SK-N-SH (cell line): ENCODE measurements around the gene PA2G4. TPM values are rescaled to one million over a fixed set of nuclear protein-coding genes. Genes with fewer than 3 reads are reported as not detected.

Experiments used
- CTCF ChIA-PET: fragments of 300-600, 350-600 bp; formaldehyde crosslinking; extraction: SDS; loops from one replicate; lab custom pipeline; 2021; lab: Yijun Ruan, JAX
- POLR2A ChIA-PET: fragments of 350-600 bp; sonication (Branson Sonifier 250); formaldehyde crosslinking; extraction: SDS; loops from one replicate; lab custom pipeline; 2020; ENCODE audit warnings: antibody characterized with exemption, inconsistent platforms; lab: Yijun Ruan, JAX
- DNase-seq: peaks from one replicate; pipeline ENCODE4 v3.0.0; 2012
- H2AFZ ChIP-seq: fragments of 200-600 bp; sonication (generic); 2 replicates; pipeline ENCODE4 v1.8.1; 2016; ENCODE audit warnings: antibody characterized with exemption, mild to moderate bottlenecking, low read depth
- H3F3A ChIP-seq: fragments of 200-600 bp; sonication (generic); replicated peaks from 2 replicates; pipeline ENCODE3; 2016; ENCODE audit warnings: antibody characterized with exemption, mild to moderate bottlenecking; ENCODE audit not compliant: insufficient read depth
- H3K27ac ChIP-seq, 2 experiments: fragments of 200-500 bp in 1 of 2; fragments of 200-600 bp in 1 of 2; sonication (Bioruptor generic) in 1 of 2; sonication (generic), shearing (Covaris generic) in 1 of 2; 2 replicates each; pipeline versions ENCODE4 v1.5.1 to v1.6.1; 2014 to 2016; ENCODE audit warnings: low read depth in 2 of 2, inconsistent platforms in 1 of 2, low read length in 1 of 2, mild to moderate bottlenecking in 1 of 2, mixed read lengths in 1 of 2
- H3K27me3 ChIP-seq: fragments of 200-600 bp; sonication (generic), shearing (Covaris generic); 2 replicates; pipeline ENCODE4 v1.6.1; 2016; ENCODE audit warnings: mixed run types; ENCODE audit not compliant: insufficient read depth
- H3K36me3 ChIP-seq, 2 experiments: fragments of 200-500 bp in 1 of 2; fragments of 200-600 bp in 1 of 2; sonication (Bioruptor generic) in 1 of 2; sonication (generic) in 1 of 2; replicated peaks in 1 of 2; 2 replicates each; pipeline versions ENCODE3 to v1.5.1; 2014 to 2016; ENCODE audit warnings: low read length in 1 of 2, mild to moderate bottlenecking in 1 of 2; ENCODE audit not compliant: insufficient read depth in 2 of 2, control insufficient read depth in 1 of 2
- H3K4me1 ChIP-seq, 2 experiments: fragments of 200-500 bp in 1 of 2; fragments of 200-600 bp in 1 of 2; sonication (Bioruptor generic) in 1 of 2; sonication (generic), shearing (Covaris generic) in 1 of 2; 2 replicates each; pipeline versions ENCODE4 v1.5.1 to v1.6.1; 2014 to 2016; ENCODE audit warnings: low read depth in 1 of 2, low read length in 1 of 2, mixed run types in 1 of 2; ENCODE audit not compliant: insufficient read depth in 2 of 2, control insufficient read depth in 1 of 2
- H3K4me2 ChIP-seq: fragments of 200-600 bp; sonication (generic), shearing (Covaris generic); 2 replicates; pipeline ENCODE4 v1.6.1; 2017; ENCODE audit warnings: mixed run types
- H3K4me3 ChIP-seq, 2 experiments: fragments of 200-500 bp in 1 of 2; fragments of 200-600 bp in 1 of 2; sonication (Bioruptor generic) in 1 of 2; sonication (generic), shearing (Covaris generic) in 1 of 2; 2 replicates each; pipeline versions ENCODE4 v1.5.1 to v1.8.1; 2014 to 2016; ENCODE audit warnings: low read depth in 2 of 2, inconsistent platforms in 1 of 2, low read length in 1 of 2, mild to moderate bottlenecking in 1 of 2, mixed read lengths in 1 of 2, moderate library complexity in 1 of 2
- H3K79me2 ChIP-seq: fragments of 200-600 bp; sonication (generic); 2 replicates; pipeline ENCODE4 v1.8.1; 2017; ENCODE audit warnings: mild to moderate bottlenecking; ENCODE audit not compliant: insufficient read depth
- H3K9ac ChIP-seq: fragments of 200-600 bp; sonication (generic); 2 replicates; pipeline ENCODE4 v1.6.1; 2017; ENCODE audit warnings: mixed run types
- H3K9me2 ChIP-seq: fragments of 200-600 bp; sonication (generic); 2 replicates; pipeline ENCODE4 v1.6.1; 2017; ENCODE audit warnings: mixed run types
- H3K9me3 ChIP-seq: fragments of 200-600 bp; sonication (generic); 2 replicates; pipeline ENCODE4 v1.6.1; 2017; ENCODE audit warnings: mixed run types, mild to moderate bottlenecking, moderate library complexity
- H4K20me1 ChIP-seq: fragments of 200-600 bp; sonication (generic); 2 replicates; pipeline ENCODE4 v1.6.1; 2017; ENCODE audit warnings: mild to moderate bottlenecking, mixed run types; ENCODE audit not compliant: insufficient read depth
- ELF1 ChIP-seq: IDR thresholded peaks from 2 replicates; pipeline ENCODE4 v1.4.0; 2012
- FOSL2 ChIP-seq: IDR thresholded peaks from 2 replicates; pipeline ENCODE4 v1.4.0; 2012; ENCODE audit warnings: low read depth, mild to moderate bottlenecking, moderate library complexity, borderline replicate concordance
- FOXM1 ChIP-seq: IDR thresholded peaks from 2 replicates; pipeline ENCODE4 v1.4.0; 2012; ENCODE audit warnings: low read depth, mild to moderate bottlenecking
- MEF2A ChIP-seq: IDR thresholded peaks from 2 replicates; pipeline ENCODE4 v1.4.0; 2012; ENCODE audit warnings: low read depth, borderline replicate concordance
- MXI1 ChIP-seq: IDR thresholded peaks from 2 replicates; pipeline ENCODE4 v1.6.1; 2012; ENCODE audit warnings: mild to moderate bottlenecking, low read depth, low read length, improper control_type of control experiment
- POLR2AphosphoS5 ChIP-seq: IDR thresholded peaks from 2 replicates; pipeline ENCODE4 v1.6.1; 2012; ENCODE audit warnings: low read depth, low read length
- RCOR1 ChIP-seq: fragments of 150-350 bp; IDR thresholded peaks from 2 replicates; pipeline ENCODE4 v1.6.1; 2017; ENCODE audit warnings: antibody characterized with exemption, low read length
- SIN3A ChIP-seq: IDR thresholded peaks from 2 replicates; pipeline ENCODE4 v1.6.1; 2012; ENCODE audit warnings: low read depth, mild to moderate bottlenecking, low read length, moderate library complexity, borderline replicate concordance
- TEAD4 ChIP-seq: IDR thresholded peaks from 2 replicates; pipeline ENCODE4 v1.4.0; 2012; ENCODE audit warnings: mild to moderate bottlenecking, borderline replicate concordance; ENCODE audit not compliant: insufficient read depth
- WGBS: methylation state at CpG from one replicate; pipeline ENCODE4 v1.1.6; 2017; ENCODE audit warnings: low lambda C conversion rate; 5-methylcytosine and 5-hydroxymethylcytosine counted together
- polyA plus RNA-seq, 3 experiments: library from polyadenylated mRNA; depleted of rRNA; stranded (reverse); fragments of >200 nt; gene quantifications; 2 replicates each; pipeline ENCODE4 v1.2.3, GENCODE V29; 2012
- TF ChIP-seq, protein P1 (sequence below): IDR thresholded peaks from 2 replicates; pipeline ENCODE4 v1.4.0; 2012; ENCODE audit warnings: low read depth
- TF ChIP-seq, protein P2 (sequence below): IDR thresholded peaks from 2 replicates; pipeline ENCODE4 v1.4.0; 2012; ENCODE audit warnings: low read depth, borderline replicate concordance
- TF ChIP-seq, protein P3 (sequence below): IDR thresholded peaks from 2 replicates; pipeline ENCODE4 v1.6.1; 2012; ENCODE audit warnings: mild to moderate bottlenecking, low read depth, low read length, moderate library complexity
- TF ChIP-seq, protein P4 (sequence below): IDR thresholded peaks from 2 replicates; pipeline ENCODE4; 2012
- TF ChIP-seq, protein P5 (sequence below): IDR thresholded peaks from 2 replicates; pipeline ENCODE4 v1.4.0; 2012; ENCODE audit warnings: low read depth, borderline replicate concordance

PA2G4 gene
- polyA plus RNA-seq, 1 of the 3 experiments (the other 2 are of a cell fraction), result 207 TPM

DNA sequence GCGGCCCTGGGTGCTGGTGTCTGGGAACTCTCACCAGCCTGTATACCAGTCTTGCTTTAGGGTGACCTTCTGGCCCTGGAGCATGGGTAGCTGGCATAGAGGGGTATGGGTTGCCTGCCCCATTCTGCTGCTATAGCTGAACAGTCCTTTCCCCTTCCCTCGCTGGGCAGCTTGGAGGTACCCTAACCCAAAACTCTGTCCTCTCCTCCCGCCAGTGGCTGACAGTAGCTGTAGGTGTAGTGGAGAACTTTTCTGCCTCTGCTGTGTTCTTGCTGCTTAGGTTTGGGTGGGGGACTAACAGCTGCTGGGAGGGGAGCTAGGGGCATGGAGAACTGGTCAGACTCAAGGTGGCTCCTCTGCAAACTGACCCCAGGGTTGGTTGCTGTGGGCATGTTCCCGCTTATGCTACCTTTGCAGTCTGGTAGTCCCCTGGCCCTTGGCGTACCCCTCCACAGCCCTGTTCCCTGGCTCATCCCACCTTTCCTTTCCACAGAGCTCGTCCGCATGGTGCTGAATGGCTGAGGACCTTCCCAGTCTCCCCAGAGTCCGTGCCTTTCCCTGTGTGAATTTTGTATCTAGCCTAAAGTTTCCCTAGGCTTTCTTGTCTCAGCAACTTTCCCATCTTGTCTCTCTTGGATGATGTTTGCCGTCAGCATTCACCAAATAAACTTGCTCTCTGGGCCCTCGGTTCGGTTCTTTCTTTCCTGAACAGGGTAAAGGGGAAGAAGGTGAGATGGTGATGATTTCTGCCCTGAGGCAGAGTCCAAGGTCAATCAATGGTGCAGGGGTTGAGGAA, 56.7 kb downstream of the PA2G4 start:
- Histone ChIP-seq H3K9me3 (no peaks in the 10 kb centered on the region), H2AFZ (no peak overlapping the region), H3K36me3 (peaks cover 52 to 54% of the 10 kb centered on the region in 2 experiments), H3F3A (peaks cover 66% of the 10 kb centered on the region), H3K4me2 (peak overlapping the region; percentile 97), H3K79me2 (peaks cover 53% of the 10 kb centered on the region), H3K9ac (peak overlapping the region; percentile 94), H3K27me3 (no peaks in the 10 kb centered on the region), H3K4me3 (peak overlapping the region; percentile 82 to 87), H4K20me1 (peaks cover 42% of the 10 kb centered on the region), H3K9me2 (no peaks in the 10 kb centered on the region), H3K4me1 (peaks cover 23 to 28% of the 10 kb centered on the region in 2 experiments; a peak in 3 of 4 replicates), H3K27ac (peak overlapping the region; percentile 1 to 82; a peak in 3 of 4 replicates)
- POLR2A ChIA-PET, result interaction anchor here (0.6 to 2.1 kb wide), 7 partner anchors 9 to 103 kb away, joined by 3 to 12 read pairs (median 3); partner anchors contain the start of genes ESYT1 and ZC3H10
- 98% methylated on average over 11 of the region's 11 CpGs for WGBS
- TF ChIP-seq, protein P1, sequence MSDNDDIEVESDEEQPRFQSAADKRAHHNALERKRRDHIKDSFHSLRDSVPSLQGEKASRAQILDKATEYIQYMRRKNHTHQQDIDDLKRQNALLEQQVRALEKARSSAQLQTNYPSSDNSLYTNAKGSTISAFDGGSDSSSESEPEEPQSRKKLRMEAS, result no peak
- TF ChIP-seq SIN3A (no peak), TEAD4 (no peak), ELF1 (no peak), FOXM1 (no peak), RCOR1 (no peak), POLR2AphosphoS5 (no peak; the same call in 1 of the 2 replicates), MXI1 (no peak), FOSL2 (no peak), MEF2A (no peak)
- TF ChIP-seq, protein P2, sequence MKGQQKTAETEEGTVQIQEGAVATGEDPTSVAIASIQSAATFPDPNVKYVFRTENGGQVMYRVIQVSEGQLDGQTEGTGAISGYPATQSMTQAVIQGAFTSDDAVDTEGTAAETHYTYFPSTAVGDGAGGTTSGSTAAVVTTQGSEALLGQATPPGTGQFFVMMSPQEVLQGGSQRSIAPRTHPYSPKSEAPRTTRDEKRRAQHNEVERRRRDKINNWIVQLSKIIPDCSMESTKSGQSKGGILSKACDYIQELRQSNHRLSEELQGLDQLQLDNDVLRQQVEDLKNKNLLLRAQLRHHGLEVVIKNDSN, result no peak
- TF ChIP-seq, protein P3, sequence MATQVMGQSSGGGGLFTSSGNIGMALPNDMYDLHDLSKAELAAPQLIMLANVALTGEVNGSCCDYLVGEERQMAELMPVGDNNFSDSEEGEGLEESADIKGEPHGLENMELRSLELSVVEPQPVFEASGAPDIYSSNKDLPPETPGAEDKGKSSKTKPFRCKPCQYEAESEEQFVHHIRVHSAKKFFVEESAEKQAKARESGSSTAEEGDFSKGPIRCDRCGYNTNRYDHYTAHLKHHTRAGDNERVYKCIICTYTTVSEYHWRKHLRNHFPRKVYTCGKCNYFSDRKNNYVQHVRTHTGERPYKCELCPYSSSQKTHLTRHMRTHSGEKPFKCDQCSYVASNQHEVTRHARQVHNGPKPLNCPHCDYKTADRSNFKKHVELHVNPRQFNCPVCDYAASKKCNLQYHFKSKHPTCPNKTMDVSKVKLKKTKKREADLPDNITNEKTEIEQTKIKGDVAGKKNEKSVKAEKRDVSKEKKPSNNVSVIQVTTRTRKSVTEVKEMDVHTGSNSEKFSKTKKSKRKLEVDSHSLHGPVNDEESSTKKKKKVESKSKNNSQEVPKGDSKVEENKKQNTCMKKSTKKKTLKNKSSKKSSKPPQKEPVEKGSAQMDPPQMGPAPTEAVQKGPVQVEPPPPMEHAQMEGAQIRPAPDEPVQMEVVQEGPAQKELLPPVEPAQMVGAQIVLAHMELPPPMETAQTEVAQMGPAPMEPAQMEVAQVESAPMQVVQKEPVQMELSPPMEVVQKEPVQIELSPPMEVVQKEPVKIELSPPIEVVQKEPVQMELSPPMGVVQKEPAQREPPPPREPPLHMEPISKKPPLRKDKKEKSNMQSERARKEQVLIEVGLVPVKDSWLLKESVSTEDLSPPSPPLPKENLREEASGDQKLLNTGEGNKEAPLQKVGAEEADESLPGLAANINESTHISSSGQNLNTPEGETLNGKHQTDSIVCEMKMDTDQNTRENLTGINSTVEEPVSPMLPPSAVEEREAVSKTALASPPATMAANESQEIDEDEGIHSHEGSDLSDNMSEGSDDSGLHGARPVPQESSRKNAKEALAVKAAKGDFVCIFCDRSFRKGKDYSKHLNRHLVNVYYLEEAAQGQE, result no peak
- TF ChIP-seq, protein P4, sequence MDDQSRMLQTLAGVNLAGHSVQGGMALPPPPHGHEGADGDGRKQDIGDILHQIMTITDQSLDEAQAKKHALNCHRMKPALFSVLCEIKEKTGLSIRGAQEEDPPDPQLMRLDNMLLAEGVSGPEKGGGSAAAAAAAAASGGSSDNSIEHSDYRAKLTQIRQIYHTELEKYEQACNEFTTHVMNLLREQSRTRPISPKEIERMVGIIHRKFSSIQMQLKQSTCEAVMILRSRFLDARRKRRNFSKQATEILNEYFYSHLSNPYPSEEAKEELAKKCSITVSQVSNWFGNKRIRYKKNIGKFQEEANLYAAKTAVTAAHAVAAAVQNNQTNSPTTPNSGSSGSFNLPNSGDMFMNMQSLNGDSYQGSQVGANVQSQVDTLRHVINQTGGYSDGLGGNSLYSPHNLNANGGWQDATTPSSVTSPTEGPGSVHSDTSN, result no peak
- TF ChIP-seq, protein P5, sequence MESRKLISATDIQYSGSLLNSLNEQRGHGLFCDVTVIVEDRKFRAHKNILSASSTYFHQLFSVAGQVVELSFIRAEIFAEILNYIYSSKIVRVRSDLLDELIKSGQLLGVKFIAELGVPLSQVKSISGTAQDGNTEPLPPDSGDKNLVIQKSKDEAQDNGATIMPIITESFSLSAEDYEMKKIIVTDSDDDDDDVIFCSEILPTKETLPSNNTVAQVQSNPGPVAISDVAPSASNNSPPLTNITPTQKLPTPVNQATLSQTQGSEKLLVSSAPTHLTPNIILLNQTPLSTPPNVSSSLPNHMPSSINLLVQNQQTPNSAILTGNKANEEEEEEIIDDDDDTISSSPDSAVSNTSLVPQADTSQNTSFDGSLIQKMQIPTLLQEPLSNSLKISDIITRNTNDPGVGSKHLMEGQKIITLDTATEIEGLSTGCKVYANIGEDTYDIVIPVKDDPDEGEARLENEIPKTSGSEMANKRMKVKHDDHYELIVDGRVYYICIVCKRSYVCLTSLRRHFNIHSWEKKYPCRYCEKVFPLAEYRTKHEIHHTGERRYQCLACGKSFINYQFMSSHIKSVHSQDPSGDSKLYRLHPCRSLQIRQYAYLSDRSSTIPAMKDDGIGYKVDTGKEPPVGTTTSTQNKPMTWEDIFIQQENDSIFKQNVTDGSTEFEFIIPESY, result no peak
- no peak for DNase-seq
- CTCF ChIA-PET, result interaction anchor here (0.8 to 7.8 kb wide), 11 partner anchors 9 to 97 kb away, joined by 3 to 60 read pairs (median 3); partner anchors contain the start of genes ANKRD52, ESYT1, MYL6B and RNF41
